ENCODE results near the gene KDM5B. TPM values are rescaled to one million over a fixed set of nuclear protein-coding genes. Genes with fewer than 3 reads are reported as not detected.

Gene KDM5B
- polyA plus RNA-seq, 1 donor from 2014 or later: 88.4 TPM

DNA sequence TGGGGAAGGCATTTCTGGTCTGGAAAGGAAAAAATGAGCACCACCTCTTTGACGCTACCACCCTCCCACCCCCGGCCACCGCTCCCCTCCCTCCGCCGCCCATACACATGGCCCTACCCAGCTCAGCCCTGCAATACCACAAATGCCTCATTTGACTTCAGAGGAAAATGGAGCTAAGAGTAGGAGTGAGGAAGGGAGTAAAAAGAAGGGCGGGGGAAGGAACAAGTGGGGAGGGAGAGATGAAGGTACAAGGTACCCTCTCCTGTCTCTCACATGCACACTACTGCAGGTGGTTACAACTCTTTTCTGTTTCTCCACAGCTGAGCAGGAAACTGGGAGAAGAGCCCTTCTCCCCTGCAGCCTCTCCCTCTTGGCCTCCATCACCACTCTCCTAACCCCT is 105.0 kb downstream of the KDM5B start:
- no peaks in the 10 kb centered on the region for H3K9me2 ChIP-seq (ENCODE audit: insufficient read depth, low read length)
- no peak overlapping the region for H3K9ac ChIP-seq (ENCODE audit: low read length)
- no peak overlapping the region for H3K27ac ChIP-seq (ENCODE audit: low read length)
- no peaks in the 10 kb centered on the region for H3K79me2 ChIP-seq (replicated peaks; ENCODE audit: insufficient read depth, low read length)
- no peaks in the 10 kb centered on the region for H4K20me1 ChIP-seq (ENCODE audit: insufficient read depth)
- no peak for TF ChIP-seq MXI1 (conservative IDR thresholded peaks at IDR 0.05; ENCODE audit: poor library complexity, severe bottlenecking)
- no peak for TF ChIP-seq TAF1 (IDR thresholded peaks at IDR 0.05; ENCODE audit: low read depth)
- no peak for TF ChIP-seq EP300 (conservative IDR thresholded peaks at IDR 0.05; ENCODE audit: poor library complexity, severe bottlenecking)
- TF ChIP-seq, protein P1, sequence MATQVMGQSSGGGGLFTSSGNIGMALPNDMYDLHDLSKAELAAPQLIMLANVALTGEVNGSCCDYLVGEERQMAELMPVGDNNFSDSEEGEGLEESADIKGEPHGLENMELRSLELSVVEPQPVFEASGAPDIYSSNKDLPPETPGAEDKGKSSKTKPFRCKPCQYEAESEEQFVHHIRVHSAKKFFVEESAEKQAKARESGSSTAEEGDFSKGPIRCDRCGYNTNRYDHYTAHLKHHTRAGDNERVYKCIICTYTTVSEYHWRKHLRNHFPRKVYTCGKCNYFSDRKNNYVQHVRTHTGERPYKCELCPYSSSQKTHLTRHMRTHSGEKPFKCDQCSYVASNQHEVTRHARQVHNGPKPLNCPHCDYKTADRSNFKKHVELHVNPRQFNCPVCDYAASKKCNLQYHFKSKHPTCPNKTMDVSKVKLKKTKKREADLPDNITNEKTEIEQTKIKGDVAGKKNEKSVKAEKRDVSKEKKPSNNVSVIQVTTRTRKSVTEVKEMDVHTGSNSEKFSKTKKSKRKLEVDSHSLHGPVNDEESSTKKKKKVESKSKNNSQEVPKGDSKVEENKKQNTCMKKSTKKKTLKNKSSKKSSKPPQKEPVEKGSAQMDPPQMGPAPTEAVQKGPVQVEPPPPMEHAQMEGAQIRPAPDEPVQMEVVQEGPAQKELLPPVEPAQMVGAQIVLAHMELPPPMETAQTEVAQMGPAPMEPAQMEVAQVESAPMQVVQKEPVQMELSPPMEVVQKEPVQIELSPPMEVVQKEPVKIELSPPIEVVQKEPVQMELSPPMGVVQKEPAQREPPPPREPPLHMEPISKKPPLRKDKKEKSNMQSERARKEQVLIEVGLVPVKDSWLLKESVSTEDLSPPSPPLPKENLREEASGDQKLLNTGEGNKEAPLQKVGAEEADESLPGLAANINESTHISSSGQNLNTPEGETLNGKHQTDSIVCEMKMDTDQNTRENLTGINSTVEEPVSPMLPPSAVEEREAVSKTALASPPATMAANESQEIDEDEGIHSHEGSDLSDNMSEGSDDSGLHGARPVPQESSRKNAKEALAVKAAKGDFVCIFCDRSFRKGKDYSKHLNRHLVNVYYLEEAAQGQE (IDR thresholded peaks at IDR 0.05; ENCODE audit: borderline replicate concordance): no peak
- no peak for TF ChIP-seq SMC3 (conservative IDR thresholded peaks at IDR 0.05; ENCODE audit: poor library complexity)
- no peak overlapping the region for H3K4me3 ChIP-seq (ENCODE audit: low read length)
- no peak overlapping the region for H3K4me2 ChIP-seq (ENCODE audit: low read length)
- no peaks in the 10 kb centered on the region for H3F3A ChIP-seq (ENCODE audit: insufficient read depth, low read length, poor library complexity, severe bottlenecking)
- H3K36me3 ChIP-seq (ENCODE audit: insufficient read depth, low read length): no peaks in the 10 kb centered on the region
- H2AFZ ChIP-seq (ENCODE audit: low read depth, low read length): no peak overlapping the region
- H3K27me3 ChIP-seq (ENCODE audit: insufficient read depth, low read depth, low read length): peaks cover 33% of the 10 kb centered on the region
- H3K9me3 ChIP-seq (ENCODE audit: low read length): no peaks in the 10 kb centered on the region

DNA sequence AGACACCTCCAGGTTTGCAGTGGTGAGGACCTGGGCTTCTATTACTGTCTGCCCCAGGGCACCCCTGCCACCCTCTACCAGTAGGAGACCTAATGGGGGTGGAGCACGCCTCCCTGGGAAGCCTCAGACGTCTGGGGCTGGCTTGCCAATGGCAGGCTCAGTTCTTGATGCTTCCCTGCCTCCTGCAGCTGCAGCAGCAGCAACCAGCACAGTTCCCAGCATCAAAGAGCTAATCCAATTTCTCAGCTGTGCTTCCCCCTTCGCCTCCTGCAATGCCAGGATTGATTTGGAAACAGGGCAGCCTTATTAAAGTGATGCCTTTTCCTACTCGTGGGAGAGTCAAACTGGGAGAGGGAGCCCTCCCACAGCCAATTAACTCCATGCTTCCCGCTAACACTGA is 106.1 kb downstream of the KDM5B start:
- H4K20me1 ChIP-seq (ENCODE audit: insufficient read depth): no peaks in the 10 kb centered on the region
- no peaks in the 10 kb centered on the region for H3K9me3 ChIP-seq (ENCODE audit: low read length)
- no peaks in the 10 kb centered on the region for H3F3A ChIP-seq (ENCODE audit: insufficient read depth, low read length, poor library complexity, severe bottlenecking)
- no peak overlapping the region for H3K4me2 ChIP-seq (ENCODE audit: low read length)
- no peak overlapping the region for H3K27ac ChIP-seq (ENCODE audit: low read length)
- no peaks in the 10 kb centered on the region for H3K79me2 ChIP-seq (replicated peaks; ENCODE audit: insufficient read depth, low read length)
- no peaks in the 10 kb centered on the region for H3K9me2 ChIP-seq (ENCODE audit: insufficient read depth, low read length)
- TF ChIP-seq POLR2AphosphoS5 (IDR thresholded peaks at IDR 0.05): no peak
- H3K9ac ChIP-seq (ENCODE audit: low read length): no peak overlapping the region
- H3K27me3 ChIP-seq (ENCODE audit: insufficient read depth, low read depth, low read length): peaks cover 22% of the 10 kb centered on the region
- no peak overlapping the region for H3K4me3 ChIP-seq (ENCODE audit: low read length)
- no peak overlapping the region for H2AFZ ChIP-seq (ENCODE audit: low read depth, low read length)
- no peaks in the 10 kb centered on the region for H3K36me3 ChIP-seq (ENCODE audit: insufficient read depth, low read length)

DNA sequence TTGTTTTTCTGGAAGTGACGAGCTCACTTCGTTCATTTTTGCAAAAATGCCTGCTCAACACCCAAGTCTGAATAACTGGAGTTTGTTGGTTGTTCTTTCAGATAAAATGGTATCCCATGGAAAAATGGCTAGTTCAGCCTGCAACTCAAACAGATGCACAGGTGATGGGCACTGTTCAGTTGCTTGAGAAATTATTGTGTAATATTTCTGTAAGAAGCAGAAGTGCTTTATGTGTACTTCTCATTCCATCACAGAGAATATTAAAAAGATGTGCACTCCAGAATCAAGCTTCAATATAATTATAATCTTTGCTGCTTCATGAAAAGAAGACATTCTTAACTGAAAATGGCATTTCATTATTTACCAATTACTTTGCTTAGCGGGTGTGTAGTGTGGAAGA is 107.0 kb downstream of the KDM5B start:
- H3K4me3 ChIP-seq (ENCODE audit: low read length): no peak overlapping the region
- no peak overlapping the region for H3K9ac ChIP-seq (ENCODE audit: low read length)
- no peak for TF ChIP-seq EP300 (conservative IDR thresholded peaks at IDR 0.05; ENCODE audit: poor library complexity, severe bottlenecking)
- TF ChIP-seq TAF1 (IDR thresholded peaks at IDR 0.05; ENCODE audit: low read depth): no peak
- TF ChIP-seq POLR2AphosphoS5 (IDR thresholded peaks at IDR 0.05): no peak
- TF ChIP-seq MXI1 (conservative IDR thresholded peaks at IDR 0.05; ENCODE audit: poor library complexity, severe bottlenecking): no peak
- TF ChIP-seq, protein P2, sequence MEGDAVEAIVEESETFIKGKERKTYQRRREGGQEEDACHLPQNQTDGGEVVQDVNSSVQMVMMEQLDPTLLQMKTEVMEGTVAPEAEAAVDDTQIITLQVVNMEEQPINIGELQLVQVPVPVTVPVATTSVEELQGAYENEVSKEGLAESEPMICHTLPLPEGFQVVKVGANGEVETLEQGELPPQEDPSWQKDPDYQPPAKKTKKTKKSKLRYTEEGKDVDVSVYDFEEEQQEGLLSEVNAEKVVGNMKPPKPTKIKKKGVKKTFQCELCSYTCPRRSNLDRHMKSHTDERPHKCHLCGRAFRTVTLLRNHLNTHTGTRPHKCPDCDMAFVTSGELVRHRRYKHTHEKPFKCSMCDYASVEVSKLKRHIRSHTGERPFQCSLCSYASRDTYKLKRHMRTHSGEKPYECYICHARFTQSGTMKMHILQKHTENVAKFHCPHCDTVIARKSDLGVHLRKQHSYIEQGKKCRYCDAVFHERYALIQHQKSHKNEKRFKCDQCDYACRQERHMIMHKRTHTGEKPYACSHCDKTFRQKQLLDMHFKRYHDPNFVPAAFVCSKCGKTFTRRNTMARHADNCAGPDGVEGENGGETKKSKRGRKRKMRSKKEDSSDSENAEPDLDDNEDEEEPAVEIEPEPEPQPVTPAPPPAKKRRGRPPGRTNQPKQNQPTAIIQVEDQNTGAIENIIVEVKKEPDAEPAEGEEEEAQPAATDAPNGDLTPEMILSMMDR (IDR thresholded peaks at IDR 0.05; ENCODE audit: poor library complexity, severe bottlenecking): no peak
- TF ChIP-seq, protein P1 (IDR thresholded peaks at IDR 0.05; ENCODE audit: borderline replicate concordance): no peak
- no peak for TF ChIP-seq RAD21 (conservative IDR thresholded peaks at IDR 0.05)
- H2AFZ ChIP-seq (ENCODE audit: low read depth, low read length): no peak overlapping the region
- no peak overlapping the region for H3K4me2 ChIP-seq (ENCODE audit: low read length)
- peaks cover 13% of the 10 kb centered on the region for H3K27me3 ChIP-seq (ENCODE audit: insufficient read depth, low read depth, low read length)
- H3K9me2 ChIP-seq (ENCODE audit: insufficient read depth, low read length): no peaks in the 10 kb centered on the region
- H3K79me2 ChIP-seq (replicated peaks; ENCODE audit: insufficient read depth, low read length): no peaks in the 10 kb centered on the region
- no peaks in the 10 kb centered on the region for H3K9me3 ChIP-seq (ENCODE audit: low read length)
- no peaks in the 10 kb centered on the region for H3F3A ChIP-seq (ENCODE audit: insufficient read depth, low read length, poor library complexity, severe bottlenecking)
- no peak overlapping the region for H3K27ac ChIP-seq (ENCODE audit: low read length)
- H4K20me1 ChIP-seq (ENCODE audit: insufficient read depth): no peaks in the 10 kb centered on the region
- no peaks in the 10 kb centered on the region for H3K36me3 ChIP-seq (ENCODE audit: insufficient read depth, low read length)

Measured in neural cell (in vitro differentiated cells).